Measurements from ENCODE around the gene CCT6B. TPM values are rescaled to one million over a fixed set of nuclear protein-coding genes. Genes with fewer than 3 reads are reported as not detected.

The CCT6B gene
- total RNA-seq, 1 donor from 2014 or later, result 1.7 TPM

DNA sequence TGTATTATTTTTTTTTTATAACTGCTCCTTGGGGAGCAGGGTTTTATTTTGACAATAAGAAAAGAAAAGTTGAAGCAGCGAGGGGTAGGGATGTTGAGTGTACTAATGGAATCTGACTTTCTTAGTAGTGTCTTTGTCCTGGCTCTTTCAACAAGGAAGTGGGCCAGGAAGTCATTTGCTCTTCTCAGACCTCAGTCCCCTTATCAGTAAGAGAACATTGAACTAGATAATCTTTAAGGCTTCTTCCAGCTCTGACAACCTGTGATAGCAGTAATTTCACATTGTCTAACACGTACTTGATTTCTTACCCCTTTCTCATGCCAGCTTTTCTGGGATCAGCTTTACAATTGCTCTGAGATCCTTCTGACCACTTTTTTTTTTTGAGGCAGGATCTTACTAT is 27.4 kb upstream of the CCT6B start:
- Mint-ChIP-seq H3K36me3 (ENCODE audit: insufficient read depth) (peaks cover 49% of the 10 kb centered on the region), H3K27ac (no peak overlapping the region), H3K4me3 (ENCODE audit: low read depth) (no peak overlapping the region), H3K27me3 (no peaks in the 10 kb centered on the region), H3K4me1 (ENCODE audit: low read depth) (peaks cover 10% of the 10 kb centered on the region), H3K9me3 (ENCODE audit: low read depth) (no peaks in the 10 kb centered on the region)
- TF ChIP-seq, protein P1, sequence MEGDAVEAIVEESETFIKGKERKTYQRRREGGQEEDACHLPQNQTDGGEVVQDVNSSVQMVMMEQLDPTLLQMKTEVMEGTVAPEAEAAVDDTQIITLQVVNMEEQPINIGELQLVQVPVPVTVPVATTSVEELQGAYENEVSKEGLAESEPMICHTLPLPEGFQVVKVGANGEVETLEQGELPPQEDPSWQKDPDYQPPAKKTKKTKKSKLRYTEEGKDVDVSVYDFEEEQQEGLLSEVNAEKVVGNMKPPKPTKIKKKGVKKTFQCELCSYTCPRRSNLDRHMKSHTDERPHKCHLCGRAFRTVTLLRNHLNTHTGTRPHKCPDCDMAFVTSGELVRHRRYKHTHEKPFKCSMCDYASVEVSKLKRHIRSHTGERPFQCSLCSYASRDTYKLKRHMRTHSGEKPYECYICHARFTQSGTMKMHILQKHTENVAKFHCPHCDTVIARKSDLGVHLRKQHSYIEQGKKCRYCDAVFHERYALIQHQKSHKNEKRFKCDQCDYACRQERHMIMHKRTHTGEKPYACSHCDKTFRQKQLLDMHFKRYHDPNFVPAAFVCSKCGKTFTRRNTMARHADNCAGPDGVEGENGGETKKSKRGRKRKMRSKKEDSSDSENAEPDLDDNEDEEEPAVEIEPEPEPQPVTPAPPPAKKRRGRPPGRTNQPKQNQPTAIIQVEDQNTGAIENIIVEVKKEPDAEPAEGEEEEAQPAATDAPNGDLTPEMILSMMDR (IDR thresholded peaks at IDR 0.05; ENCODE audit: unreplicated experiment), result no peak
- DNase-seq (ENCODE audit: low spot score, unreplicated experiment), result no peak

DNA sequence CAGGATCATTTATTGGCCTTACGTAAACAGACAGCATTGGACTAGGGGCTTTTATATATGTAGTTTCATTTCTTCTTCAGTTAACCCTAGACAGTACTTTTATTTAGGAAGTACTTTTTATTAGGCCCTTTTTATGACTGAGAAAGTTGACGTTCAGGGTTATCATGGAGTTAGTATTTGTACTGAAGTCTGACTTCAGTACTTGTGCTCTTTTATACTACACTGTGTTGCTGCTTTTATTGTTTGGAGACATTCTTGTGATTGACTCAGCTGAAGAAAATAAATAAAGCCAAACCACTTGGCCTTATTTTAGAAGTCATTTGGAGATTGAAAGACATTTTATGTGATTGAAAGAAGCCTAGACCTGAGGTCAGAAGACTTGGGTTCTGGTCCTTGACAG is 26.0 kb upstream of the CCT6B start:
- Mint-ChIP-seq H3K27me3 (no peaks in the 10 kb centered on the region), H3K4me3 (ENCODE audit: low read depth) (no peak overlapping the region), H3K9me3 (ENCODE audit: low read depth) (no peaks in the 10 kb centered on the region), H3K36me3 (ENCODE audit: insufficient read depth) (peaks cover 46% of the 10 kb centered on the region), H3K27ac (no peak overlapping the region), H3K4me1 (ENCODE audit: low read depth) (peaks cover 13% of the 10 kb centered on the region)
- DNase-seq (ENCODE audit: low spot score, unreplicated experiment), result no peak
- TF ChIP-seq, protein P1 (IDR thresholded peaks at IDR 0.05; ENCODE audit: unreplicated experiment), result no peak

DNA sequence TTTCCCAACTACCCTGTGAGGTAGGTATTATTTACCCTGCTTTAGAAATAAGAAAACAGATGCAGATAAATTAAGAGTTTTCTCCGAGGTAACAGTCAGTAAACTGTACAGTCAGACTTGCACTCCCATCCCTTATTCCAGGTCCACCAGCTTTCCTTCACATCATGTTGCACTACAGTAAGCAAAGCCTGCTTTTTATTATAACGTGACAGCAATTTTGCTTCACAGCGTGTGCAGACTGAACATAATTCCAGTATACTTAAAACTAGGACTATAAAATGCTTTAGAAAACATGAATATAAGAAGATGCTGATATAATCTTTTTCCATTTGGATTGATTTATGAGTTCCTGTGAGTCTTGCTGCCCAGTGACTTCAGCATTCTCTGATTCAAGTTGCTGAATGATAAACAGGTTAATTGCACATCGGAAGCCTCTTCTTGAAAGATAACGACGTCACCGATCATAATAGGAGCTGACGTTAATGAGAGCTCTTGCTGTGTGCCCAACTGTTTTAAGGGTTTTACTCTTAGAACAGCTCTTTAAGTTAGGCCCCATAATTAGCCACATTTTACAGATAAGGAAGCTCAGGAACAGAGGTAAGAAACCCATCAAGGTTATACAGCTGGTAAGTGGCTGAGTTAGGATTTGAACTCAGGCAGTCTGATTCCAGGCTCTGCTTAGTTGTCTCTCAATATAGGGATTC is 20.4 kb upstream of the CCT6B start:
- H3K27ac Mint-ChIP-seq, result peak overlapping the region; percentile 95
- H3K9me3 Mint-ChIP-seq (ENCODE audit: low read depth), result no peaks in the 10 kb centered on the region
- TF ChIP-seq, protein P1 (IDR thresholded peaks at IDR 0.05; ENCODE audit: unreplicated experiment), result no peak
- peaks cover 24% of the 10 kb centered on the region for H3K4me1 Mint-ChIP-seq (ENCODE audit: low read depth)
- H3K4me3 Mint-ChIP-seq (ENCODE audit: low read depth), result peak overlapping the region; percentile 78
- no peaks in the 10 kb centered on the region for H3K27me3 Mint-ChIP-seq
- H3K36me3 Mint-ChIP-seq (ENCODE audit: insufficient read depth), result peaks cover 12% of the 10 kb centered on the region
- no peak for DNase-seq (ENCODE audit: low spot score, unreplicated experiment)

DNA sequence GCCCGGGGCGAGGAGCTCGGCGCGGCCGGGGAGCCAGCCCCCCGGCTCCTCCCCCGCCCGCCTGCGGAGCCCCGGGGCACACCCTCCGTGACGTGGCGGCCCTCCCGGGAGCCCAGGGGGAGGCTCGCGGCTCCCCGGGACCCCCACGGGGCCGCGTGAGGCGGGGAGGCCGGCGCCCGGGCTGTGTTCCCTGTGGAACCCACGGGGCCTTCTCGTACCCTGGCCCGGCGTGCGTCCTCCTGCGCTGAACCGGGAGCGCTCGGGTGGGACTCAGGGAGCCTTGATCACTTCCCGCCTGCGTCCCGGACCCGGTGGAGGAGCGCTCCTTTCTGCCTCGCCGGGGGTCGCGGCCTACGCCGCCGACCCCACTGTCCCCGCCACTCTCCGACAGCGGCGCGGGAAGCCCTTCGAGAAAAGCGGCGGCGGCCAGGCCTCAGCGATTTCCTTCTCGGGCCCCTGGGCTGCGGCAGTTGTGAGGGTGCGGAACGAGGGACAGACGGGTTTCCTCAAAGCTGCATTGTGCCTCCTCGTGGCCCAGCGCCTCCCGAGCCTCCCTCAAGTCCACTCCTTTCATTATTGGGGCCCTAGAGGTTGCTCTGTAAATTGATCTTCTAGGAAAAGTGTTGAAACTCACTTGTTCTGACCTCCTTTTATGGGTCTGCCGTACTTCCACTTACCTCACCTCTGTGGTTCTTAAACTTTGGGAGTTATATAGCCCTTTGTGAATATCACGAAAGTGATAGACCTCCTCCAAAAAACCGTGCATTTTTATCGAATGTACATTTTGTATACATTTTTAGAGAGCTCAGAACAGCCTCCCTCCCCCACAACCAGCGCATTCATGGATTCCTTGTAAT is 19.6 kb upstream of the CCT6B start:
- Mint-ChIP-seq H3K4me1 (ENCODE audit: low read depth) (peaks cover 24% of the 10 kb centered on the region), H3K4me3 (ENCODE audit: low read depth) (peak overlapping the region; percentile 91), H3K27ac (peak overlapping the region; percentile 95), H3K27me3 (no peaks in the 10 kb centered on the region), H3K9me3 (ENCODE audit: low read depth) (no peaks in the 10 kb centered on the region), H3K36me3 (ENCODE audit: insufficient read depth) (peaks cover 9% of the 10 kb centered on the region)
- peak; percentile 42 for DNase-seq (ENCODE audit: low spot score, unreplicated experiment)
- TF ChIP-seq, protein P1 (IDR thresholded peaks at IDR 0.05; ENCODE audit: unreplicated experiment), result peak; percentile 42

- DNase-seq (ENCODE audit: low spot score, unreplicated experiment), result peak; percentile 89
- Mint-ChIP-seq H3K4me1 (ENCODE audit: low read depth) (peaks cover 24% of the 10 kb centered on the region), H3K36me3 (ENCODE audit: insufficient read depth) (peaks cover 9% of the 10 kb centered on the region), H3K9me3 (ENCODE audit: low read depth) (no peaks in the 10 kb centered on the region), H3K27me3 (no peaks in the 10 kb centered on the region), H3K4me3 (ENCODE audit: low read depth) (peak within 1 kb of the TSS; percentile 91), H3K27ac (peak within 1 kb of the TSS; percentile 98)
- TF ChIP-seq, protein P1 (IDR thresholded peaks at IDR 0.05; ENCODE audit: unreplicated experiment), result no peak
These were observed 19.1 kb upstream of the CCT6B start, which contains the start of gene LIG3 for GRCh38 chr17:34980353-34980680. LIG3 (plus strand) TSS chr17:34980512; CDS start chr17:34983006, 2,494 bp downstream.

Measured in progenitor cell of endocrine pancreas (in vitro differentiated cells).